HG03103 (cell line): Measurements from ENCODE around the gene TMUB1.

Experiments
- ATAC-seq: cut with Tn5 transposase; IDR thresholded peaks from one replicate; pipeline ENCODE4 v1.9.1; 2021; ENCODE audit warnings: low read depth; ENCODE audit not compliant: unreplicated experiment

TMUB1 gene

DNA sequence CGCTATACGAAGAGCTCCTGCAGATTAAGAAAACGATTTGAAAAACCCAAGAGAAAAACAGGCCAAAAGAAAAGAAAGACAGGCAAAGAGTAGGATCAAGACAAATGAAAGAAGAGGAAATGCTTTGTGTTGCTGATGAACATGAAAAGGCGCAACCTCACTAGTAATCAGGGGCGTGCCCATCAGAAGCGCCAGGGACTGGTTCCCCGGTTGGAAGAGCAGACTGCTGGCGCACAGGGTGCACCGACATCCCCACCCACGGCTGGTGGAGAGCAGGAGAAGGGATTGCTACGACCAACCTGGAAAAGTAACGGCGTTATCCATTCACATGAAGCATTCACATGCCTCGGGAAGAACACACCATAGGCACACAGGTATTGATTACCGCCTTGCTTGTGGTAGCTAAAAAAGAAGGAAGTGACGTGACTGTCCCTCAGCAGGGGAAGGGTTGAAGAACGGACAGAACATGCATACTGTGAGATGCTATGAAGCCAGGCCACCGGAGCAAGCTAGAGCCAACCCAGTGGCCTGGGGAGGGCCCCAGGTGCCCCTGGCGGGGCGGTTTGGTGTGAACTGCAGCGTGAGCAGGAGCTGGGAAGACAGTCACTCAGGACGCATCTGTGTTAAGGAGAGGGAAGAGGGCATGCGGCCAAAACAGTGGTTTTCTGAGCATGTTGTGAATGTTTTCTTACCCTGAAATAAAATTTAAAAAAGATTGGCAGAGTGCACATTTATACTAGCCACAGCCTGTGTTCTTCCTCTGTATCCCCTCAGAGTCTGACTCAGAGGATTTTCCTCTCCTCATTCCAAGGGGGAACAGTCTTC, 21.3 kb upstream of the TMUB1 start:
- no peak for ATAC-seq

DNA sequence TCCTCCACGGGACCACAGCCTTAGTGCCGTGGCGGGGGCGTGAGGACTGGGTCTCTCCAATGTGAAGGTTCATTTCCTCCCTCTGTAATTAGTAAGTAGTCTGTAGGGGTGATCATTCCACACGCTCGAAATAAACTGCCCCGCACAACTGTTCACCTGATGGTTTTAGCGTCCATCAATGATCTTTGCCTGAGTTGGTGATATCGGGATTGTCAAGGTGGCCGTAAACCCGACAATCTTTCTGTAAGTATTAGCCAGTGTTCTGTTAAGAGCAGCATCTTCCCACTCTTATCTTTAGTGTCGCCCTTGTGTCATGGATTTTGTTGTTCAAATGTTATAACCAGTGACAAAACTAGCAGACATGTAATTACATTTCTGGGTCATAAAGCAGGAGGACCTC, 20.7 kb upstream of the TMUB1 start:
- no peak for ATAC-seq

DNA sequence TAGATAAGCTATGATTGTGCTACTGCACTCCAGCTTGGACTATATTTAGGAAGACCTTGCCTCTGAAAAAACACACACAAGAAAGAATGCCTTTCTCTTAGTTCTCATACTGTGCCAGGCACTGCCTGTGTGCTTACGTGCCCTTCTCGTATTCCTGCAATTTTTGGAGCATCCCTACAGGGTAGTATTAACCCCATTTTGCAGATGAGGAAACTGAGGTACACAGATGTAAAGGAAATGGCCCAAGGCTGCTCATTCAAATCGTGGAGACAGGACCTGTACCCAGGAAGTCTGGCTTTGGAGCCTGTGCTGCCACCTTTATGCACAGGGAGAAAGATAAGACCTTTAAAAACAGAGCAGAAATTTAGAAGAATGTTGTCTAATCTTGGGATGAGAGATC, 19.7 kb upstream of the TMUB1 start:
- no peak for ATAC-seq

DNA sequence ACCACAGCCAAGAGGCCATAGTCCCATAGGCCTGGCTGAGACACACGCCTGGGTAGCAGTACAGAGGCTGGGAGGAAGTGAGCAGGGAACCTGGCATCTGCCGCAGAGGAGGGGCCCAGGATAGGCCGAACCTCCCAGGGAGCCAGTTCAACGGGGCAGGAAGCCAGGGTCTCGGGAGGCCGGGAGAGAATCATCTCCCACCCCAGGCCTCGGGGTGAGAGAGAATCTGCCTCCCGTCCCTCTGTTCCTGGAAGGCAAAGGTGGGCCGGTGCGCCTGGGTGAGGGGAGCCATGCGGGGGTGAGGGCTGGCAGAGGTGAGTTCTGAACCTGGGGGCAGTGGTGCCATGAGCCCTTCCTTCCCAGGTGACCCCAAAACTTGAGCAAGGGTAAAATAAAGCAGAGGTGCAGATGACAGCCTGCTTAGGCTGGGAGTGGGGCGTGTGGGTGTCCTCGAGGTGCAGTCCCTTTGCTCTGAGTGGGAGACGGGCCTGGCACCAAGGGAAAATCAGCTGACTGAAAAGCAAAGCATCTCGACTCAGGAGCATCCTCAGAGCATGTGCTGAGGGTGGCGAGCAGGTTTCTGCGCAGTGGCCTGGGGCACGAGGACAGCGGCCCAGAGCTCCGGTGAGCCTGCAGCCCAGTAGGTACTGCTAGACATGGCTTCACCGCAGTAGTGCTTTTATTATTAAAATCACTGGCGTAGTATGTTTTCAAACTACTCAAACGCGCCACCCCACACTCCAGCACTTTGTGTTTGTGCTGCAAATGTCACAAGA, 18.5 kb upstream of the TMUB1 start:
- ATAC-seq: no peak

DNA sequence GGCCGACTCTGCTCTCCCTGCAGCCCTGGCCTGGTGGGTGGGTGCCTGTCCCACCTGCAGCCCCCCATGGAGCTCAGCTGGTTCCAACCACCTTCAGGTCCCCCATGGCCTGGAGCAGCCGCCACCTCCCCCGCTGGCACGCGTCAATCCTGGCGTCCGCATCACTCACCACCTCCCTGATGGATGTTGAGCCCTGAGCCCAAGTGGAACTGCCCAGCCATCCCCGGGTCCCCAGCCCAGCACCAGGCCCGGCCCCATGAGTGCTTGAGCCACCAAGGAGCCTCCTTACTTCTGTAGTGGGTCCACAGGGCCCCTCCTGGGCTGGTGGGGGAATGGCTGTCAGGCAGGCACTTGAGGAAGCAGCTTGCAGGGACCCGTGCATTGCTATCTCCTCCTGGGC, 17.6 kb upstream of the TMUB1 start:
- no peak for ATAC-seq

DNA sequence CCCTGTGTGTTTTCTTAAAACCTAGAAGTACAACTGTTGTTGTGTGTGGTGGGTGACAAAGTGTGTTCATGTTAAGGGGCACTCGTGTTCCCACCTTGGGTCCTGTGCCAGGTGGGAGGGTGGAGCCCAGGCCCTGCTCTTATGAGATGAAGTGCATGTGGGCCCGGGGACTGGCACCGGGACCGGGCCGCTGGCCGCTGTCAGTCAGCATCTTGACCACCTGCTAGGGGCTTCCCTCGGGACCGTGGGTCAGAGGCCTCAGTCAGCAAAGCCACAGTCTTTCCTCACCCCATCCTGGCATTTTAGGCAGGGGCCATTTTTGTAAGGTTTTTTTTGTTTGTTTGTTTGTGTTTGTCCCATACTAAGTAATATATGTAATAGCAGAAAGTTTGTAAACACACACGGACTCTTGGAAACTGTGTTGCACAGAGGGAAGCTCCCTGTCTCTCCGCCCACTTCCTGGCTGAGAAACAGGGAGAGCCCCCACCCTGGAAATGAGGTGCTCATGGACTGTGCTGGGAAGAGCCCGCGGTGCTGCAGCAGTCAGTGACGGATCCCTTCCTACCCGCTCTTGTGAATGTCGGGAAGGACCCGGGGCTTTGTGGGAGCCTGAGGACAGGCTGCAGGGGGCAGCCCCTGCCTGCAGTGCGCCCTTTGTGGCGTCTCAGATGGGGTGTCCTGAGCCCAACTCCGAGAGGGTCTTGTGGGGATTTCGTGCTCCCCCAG, 16.4 kb upstream of the TMUB1 start:
- ATAC-seq: no peak

DNA sequence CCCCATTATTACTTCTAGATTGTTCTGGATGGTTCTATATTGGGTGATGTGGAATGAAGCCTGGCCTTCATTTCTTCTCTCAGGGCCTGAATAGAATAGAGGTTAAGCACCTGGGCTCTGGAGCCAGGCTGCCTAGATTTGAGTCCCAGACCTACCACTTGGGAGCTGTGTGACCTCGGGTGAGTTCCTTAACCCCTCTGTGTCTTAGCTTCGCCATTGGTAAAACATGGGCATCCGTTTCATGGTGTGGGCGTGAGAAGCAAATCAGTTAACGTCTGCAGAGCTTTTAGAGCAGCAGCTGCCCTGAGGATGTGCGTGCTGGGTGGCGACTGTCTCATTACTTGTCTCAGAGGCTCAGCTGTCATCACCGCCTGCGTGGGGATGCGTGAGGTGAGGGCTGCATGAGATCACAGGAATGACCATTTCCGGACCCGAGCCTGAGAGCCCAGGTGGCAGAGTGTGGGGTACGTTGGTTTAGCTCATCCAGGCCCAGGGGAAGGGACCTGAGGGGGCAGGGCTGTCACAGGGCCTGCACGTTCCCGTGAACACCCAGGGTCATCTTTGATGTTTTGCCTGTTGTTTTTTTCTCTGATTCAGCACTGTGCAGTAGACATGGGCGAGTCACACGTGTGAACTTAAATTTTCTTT, 12.7 kb upstream of the TMUB1 start:
- no peak for ATAC-seq

DNA sequence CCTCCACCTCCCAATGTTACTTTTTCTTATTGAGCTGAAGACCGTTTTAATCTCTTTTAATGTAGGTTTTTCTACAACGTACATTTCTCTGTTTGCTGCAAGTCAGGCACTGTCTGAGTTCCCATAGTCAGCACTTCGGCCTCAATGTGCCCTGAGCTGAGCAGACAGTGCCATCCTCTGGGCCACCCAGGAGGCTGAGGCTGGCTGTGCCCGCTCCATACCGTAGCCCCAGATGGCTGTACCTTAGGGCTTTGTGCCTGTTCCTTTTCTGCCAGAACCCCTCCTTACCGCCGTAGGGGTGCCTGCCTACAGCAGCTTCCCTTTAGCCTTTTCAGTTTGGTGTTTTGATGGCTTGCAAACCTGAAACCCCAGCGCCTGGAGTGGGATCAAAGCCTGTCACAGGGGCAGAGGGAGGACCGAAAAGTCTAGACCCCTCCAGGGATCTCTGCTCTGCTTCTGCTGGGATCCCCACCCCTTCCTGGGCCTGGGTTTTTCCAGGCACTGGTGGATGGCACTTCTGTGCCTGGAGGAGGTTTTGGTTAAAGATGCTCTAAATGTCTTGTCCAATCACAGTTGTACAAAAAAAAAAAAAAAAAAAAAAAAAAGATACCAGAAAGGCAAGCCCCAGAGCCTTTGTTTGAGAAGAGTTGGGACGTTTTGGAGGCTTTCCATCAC, 12.0 kb upstream of the TMUB1 start:
- ATAC-seq: no peak

DNA sequence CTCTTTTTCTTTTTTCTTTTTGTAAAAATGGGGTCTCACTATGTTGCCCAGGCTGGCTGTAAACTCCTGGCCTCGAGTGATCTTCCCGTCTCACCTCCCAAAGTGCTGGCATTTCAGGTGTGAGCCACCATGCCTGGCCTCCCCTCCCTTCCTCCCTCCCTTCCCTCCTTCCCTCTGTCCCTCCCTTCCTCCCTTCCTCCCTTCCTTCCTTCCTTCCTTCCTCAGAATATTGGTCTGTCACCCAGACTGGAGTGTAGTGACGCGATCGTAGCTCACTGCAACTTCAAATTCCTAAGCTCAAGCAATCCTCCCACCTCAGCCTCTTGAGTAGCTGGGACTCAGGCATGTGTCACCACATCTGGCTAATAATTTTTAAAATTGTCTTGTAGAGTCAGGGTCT, 11.4 kb upstream of the TMUB1 start:
- ATAC-seq: no peak

DNA sequence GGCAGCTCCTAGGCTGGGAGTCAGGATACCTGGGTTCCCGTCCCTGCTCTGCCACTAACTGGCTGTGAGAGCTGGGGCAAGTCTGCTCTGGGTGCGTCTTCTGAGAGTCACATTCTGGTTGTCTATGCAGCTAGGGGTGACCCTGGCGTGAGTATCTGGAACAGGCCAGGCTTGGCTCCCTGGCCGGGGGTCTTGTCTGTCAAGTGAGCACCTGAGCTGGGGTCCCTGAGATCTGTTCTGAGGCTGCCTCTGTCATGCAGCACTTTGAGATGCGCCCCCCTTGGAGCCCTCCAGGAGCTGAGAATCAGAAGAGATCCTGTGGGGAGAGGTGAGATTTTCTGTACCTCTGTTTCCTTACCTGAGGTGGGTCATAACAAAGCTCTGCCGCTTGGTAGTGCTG, 10.5 kb upstream of the TMUB1 start:
- no peak for ATAC-seq

DNA sequence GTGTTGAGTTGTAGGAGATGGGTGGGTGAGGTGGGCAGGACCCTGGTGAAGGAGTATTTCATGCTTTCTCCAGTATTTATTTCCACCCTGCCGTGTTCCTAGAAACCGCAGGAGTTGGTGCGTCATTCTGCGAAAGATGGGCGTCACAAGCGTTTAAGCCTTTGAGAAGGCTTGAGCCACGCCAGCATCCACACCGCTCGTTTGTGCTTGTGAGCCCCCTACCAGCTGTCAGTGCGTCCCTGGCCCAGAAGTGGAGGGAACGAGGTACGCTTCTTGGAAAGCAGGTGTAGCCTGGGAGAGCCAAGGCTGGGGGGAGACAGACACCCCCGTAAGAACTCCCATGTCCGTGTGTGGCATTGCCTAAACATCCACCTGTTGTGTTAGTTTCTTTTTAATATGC, 8.7 kb upstream of the TMUB1 start:
- ATAC-seq: no peak

DNA sequence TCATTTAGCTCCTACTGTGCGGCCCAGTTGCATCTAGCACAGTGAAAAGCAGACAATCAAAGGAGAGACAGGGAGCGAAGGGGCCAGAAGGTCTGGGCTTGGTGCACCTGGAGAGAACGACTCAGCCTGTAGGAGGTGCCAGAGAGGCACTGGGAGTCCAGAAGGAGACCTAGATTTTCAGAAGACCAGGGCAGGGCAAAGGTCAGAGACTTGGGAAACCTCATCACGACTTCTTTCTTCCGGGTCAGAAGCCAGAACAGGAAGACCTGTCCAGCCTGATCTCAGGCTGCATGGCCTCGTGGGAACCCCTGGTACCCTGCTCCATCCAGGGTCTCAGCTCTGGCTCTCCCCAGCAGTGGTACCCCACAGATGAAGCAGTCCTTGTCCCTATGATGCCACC, 8.1 kb upstream of the TMUB1 start:
- ATAC-seq: no peak

DNA sequence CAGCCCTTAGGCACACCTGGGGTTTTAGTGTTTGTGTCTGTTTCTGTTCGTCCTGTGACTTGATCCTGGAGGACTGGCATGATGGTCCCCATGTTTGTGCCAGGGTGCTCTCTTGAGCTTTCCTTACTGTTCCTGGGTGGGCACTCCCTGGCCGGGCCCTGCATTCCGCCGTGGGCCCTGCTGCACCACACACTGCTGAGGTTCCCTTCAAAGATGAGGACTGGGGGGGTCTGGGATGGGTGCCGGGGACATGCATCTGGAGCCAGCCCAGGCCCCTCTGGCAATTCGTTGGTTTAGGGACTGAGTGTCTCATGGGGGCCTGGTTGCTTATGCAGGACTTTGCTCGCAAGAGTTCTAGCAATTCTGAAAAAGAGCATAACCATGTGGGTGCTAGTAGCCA, 7.7 kb upstream of the TMUB1 start:
- no peak for ATAC-seq

DNA sequence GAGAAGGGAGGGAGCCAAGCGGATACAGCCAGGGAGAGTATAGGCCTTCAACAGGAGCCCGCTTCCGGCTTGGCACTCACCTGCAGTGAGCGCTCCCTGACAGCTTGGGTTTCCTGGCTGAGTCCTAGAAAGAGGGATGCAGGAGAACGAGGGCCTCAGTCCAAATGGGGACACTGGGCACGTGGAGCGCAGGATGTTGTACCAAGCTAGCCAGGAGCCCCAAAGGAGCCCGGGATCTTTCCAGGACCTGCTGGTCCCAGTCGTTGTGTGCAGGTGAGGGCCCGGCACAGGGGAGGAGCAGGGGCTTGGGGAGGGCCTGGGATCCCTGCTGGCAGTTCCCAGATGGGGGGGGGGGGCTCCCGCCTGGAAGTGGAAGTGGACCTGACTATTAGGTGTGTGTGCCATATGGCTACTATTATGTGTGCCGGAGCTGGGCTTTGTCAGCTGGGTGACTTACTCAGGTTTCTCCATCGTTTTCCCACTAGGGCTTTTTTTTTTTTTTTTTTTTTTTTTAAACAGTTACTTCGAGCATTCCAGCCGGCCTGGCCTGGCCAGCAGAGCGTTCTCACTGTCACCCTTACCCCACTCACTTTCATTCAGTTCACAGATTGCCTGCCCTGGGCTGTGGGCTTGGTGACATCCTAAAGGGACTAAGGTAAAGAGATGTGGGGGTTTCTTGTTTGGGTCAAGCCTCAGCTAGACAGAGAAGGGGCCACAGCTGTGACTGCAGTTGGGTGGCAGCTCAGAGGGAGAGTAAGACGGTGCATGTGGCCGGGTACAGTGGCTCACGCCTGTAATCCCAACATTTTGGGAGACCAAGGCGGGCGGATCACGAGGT, 6.8 kb upstream of the TMUB1 start:
- no peak for ATAC-seq

DNA sequence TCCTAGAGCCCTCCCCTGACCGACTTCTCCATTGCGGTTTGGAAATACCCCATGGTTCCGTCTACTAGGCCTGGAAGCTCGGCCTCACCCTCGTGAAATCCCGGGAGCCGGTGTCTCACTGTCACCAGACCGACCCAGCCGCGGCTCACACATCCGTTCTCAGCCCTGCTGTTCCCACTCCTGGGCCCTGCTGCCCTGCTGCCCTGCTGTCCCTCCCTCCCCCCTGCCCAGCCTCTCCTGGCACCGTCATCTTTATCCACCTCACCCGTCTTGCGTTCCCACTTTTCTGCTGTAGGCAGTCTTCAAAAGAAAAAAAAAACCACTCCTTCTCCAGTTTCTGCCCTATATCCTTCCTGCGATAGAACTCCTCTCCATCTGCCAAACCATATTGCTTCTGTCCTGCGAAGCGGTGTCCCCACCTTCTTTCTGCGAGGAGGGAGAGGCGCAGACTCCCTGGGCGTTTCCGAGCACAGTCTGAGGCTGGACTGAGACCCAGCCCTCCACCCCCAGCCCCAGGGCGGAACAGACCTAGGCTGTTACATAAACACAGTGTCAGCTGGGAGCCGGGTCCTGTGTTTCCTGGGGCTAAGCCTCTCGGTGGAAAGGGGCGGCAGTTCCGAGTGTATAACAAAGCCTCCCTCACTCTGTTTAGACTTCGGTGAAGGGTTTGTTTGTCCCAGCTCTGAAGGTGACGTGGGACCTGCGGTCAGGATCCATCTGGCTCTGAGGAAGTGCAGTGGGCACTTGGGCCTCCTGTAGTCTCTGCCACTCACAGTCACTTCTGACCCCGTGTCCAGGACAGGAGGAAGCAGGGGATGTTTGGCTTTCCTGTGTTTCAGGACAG, 5.8 kb upstream of the TMUB1 start:
- no peak for ATAC-seq

DNA sequence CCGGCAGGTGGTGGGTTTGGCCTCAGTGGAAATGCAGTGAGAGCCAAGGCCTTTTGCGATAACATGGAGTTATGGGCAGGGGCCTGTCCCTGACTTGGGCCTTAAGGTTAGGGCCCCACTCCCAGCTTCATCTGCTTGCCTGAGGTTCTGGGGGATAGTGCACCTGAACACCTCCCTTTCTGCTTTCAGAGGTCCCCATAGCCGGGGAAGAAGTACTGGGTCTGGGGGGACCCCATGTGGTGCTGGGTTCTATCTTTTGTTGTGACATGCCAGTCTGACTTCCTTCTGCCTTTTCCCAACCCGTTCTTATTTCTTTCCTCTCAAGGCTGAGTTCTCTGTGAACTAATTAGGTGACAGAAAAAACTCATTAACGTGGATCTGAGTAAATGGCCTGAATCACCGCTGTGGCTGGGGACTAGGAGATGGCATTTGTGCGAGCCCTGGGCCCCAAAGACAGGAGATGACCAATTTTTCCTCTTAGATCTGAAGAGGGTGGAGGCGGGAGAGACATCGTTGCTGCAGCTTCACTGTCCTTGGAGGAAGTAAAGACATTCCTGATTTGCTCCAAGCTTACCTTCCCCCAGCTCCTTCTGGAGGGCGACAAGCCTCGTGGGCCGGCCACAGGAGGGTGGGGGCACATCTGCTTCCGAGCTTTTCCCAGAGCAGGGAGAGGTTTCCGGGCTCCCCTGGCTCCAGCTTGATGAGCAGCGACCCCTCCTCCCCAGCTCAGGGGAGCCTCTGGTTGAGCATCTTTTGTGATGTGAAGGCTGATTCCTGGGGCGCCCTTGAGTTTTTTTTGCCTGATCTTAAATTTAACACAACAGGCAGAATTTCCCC, 4.9 kb upstream of the TMUB1 start:
- no peak for ATAC-seq

DNA sequence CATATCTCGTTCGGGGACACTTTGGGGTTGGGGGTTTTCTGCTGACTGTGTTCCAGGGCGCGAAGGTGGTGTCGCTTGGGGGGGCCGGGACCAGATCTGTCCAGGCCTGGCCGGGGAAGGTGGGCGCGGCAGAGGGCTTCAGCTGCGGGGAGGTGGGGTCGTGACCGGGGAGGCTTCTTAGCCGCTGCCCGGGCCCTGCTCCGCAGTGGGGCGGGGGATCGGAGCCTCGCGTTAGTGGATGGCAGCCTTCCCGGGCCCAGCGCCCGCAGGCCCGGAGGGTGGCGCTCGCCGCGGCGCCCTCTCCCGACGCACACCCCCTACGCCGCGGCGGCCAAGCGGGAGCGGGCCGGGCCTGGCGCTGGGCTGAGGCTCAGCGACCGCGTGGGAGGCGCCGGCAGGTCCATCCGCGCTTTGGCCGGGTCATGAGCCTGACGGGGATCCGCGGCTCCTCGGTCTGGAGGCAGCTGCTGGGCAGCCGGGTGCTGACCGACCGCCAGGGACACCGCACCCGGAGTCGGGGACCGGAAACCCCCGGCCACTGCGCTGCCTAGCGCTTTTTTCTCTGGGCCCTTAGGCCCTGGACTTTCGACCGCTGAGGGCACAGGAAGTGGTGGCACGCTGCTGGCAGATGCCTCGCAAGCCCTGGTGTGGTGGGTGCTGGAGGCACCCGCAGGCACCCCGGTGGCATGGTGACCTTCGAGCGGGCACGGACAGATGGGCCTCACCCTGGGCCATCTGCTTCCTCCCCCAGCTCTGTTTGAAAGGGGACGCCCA, 4.1 kb upstream of the TMUB1 start:
- ATAC-seq: no peak
